NT2/D1 (cell line): ENCODE results near the gene STARD3.

ENCODE experiments used
- YY1 ChIP-seq: IDR thresholded peaks from 2 replicates; pipeline ENCODE4 v1.6.1; 2011; ENCODE audit not compliant: insufficient read length, insufficient read depth
- ZNF274 ChIP-seq: IDR thresholded peaks from 2 replicates; pipeline ENCODE4 v1.6.1; 2011; ENCODE audit warnings: mild to moderate bottlenecking, low read depth, low read length

DNA sequence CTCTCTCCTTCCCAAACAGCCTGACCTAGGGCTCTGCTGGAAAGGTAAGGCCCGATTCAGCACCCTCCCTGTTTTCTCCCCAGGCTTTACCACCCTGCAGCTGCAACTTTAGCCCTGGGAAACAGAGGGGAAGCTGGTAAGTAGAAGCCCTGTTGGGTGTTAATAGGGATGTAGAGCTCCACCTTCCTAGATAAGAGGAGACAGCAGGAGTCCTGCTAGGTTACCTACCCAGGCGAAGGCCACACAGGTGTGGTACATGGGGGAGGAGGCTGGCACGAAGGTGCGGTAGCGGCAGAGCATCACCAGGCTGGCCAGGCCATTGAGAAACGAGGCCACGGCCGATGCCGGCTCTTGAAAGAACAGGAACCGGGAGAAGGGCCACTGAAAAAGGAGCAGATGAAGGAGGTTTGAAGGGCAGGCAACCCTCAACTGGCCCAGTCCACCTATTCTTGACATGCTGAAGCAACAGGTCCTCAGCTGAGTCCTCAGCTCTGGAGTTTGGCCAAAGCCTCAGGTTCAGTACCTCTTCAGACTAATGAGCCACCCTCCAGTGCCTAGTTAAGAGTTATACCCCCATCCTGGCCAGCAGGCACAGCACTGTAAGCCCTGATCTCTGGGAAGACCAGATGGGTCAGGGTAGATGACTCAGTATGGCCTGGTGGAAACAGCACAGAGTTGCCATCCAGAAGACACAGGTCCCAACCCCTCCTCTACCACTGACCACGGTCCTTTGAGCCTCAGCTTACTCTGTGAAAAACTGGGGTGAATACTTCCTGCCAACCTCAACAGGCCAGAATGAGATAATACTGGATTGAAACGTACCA lies 47.6 kb downstream of the STARD3 start:
- TF ChIP-seq YY1: no peak
- TF ChIP-seq ZNF274: no peak
